ENCODE results near the gene SHISAL1. TPM values are rescaled to one million over a fixed set of nuclear protein-coding genes. Genes with fewer than 3 reads are reported as not detected.
"Not testable (repeated sequence)": the region's sequence is repeated elsewhere in the genome, so short reads cannot be mapped to it uniquely, and the experiment has no call there.

The SHISAL1 gene
- total and polyA plus RNA-seq, 11 donors = 0.32 to 1.5 (median 0.85) TPM

GRCh38 chr22:44325718-44326490, 13.2 kb upstream of the SHISAL1 start:
- Histone ChIP-seq H3K27me3 (peaks cover 0 to 22% (median 10%) of the 10 kb centered on the region in 9 donors), H3K9me3 (no peaks in the 10 kb centered on the region), H3K36me3 (no peaks in the 10 kb centered on the region), H3K4me1 (peaks cover 0 to 22% (median 10%) of the 10 kb centered on the region in 12 donors), H3K27ac (peak overlapping the region in 6 of 12 donors; percentile 19 to 59 (median 49)), H3K4me3 (peak overlapping the region; percentile 26 to 73 (median 56))
- DNase-seq = no peak
- TF ChIP-seq POLR2A (IDR thresholded peaks at IDR 0.05) (no peak), CTCF (IDR thresholded peaks at IDR 0.05) (peak in 4 of 12 donors; percentile 19 to 24 (median 22))
- intact Hi-C loops (cut with DNase I) = loop anchor here in 2 of 10 donors (10.0 kb wide), 2 partner anchors 299 to 331 kb away; no protein-coding TSS in a partner anchor
- 32 to 38% (median 36%) methylated on average over 25 of the region's 25 CpGs for whole genome bisulfite sequencing, 4 donors
- peak in 1 of 4 donors; percentile 31 for ATAC-seq

GRCh38 chr22:44323140-44323790, 10.5 kb upstream of the SHISAL1 start:
- not testable (repeated sequence) for H3K36me3 ChIP-seq, H3K27me3 ChIP-seq, ATAC-seq, H3K27ac ChIP-seq, H3K4me3 ChIP-seq, DNase-seq, H3K9me3 ChIP-seq
- H3K4me1 ChIP-seq = peaks cover 0 to 12% (median 5%) of the 10 kb centered on the region in 12 donors
- WGBS, 4 donors = 98 to 100% (median 99%) methylated on average over 1 of the region's 1 CpG
- intact Hi-C loops (cut with DNase I) = loop anchor here in 2 of 10 donors (10.0 kb wide), 2 partner anchors 302 to 328 kb away; no protein-coding TSS in a partner anchor

- intact Hi-C loops (cut with DNase I) = loop anchor here in 2 of 10 donors (10.0 kb wide), 2 partner anchors 305 to 325 kb away; no protein-coding TSS in a partner anchor
- Histone ChIP-seq H3K27me3 (no peaks in the 10 kb centered on the region), H3K4me1 (no peaks in the 10 kb centered on the region), H3K4me3 (no peak overlapping the region), H3K36me3 (no peaks in the 10 kb centered on the region), H3K27ac (no peak overlapping the region), H3K9me3 (no peaks in the 10 kb centered on the region)
- no peak for ATAC-seq
- TF ChIP-seq POLR2A (IDR thresholded peaks at IDR 0.05) = no peak
- no peak for TF ChIP-seq CTCF (IDR thresholded peaks at IDR 0.05)
- 71 to 85% (median 76%) methylated on average over 9 of the region's 9 CpGs for WGBS, 4 donors
- DNase-seq = no peak
Observed at GRCh38 chr22:44319685-44320084, 6.9 kb upstream of the SHISAL1 start.

GRCh38 chr22:44318751-44319150, 6.0 kb upstream of the SHISAL1 start:
- intact Hi-C loops (cut with DNase I) = no loop called here
- Histone ChIP-seq H3K4me1 (no peaks in the 10 kb centered on the region), H3K36me3 (no peaks in the 10 kb centered on the region), H3K4me3 (no peak overlapping the region), H3K9me3 (no peaks in the 10 kb centered on the region), H3K27ac (no peak overlapping the region), H3K27me3 (no peaks in the 10 kb centered on the region)
- WGBS, 4 donors = 89 to 93% (median 91%) methylated on average over 9 of the region's 9 CpGs
- DNase-seq (no peak), ATAC-seq (no peak)
- TF ChIP-seq POLR2A (IDR thresholded peaks at IDR 0.05) = no peak
- no peak for TF ChIP-seq CTCF (IDR thresholded peaks at IDR 0.05)
